Endothelial cell (in vitro differentiated cells): Measurements from ENCODE around the gene TUSC2. TPM values are rescaled to one million over a fixed set of nuclear protein-coding genes. Genes with fewer than 3 reads are reported as not detected.

Experiments
- DNase-seq: peaks from one replicate; pipeline ENCODE4 v3.0.0; 2021; ENCODE audit warnings: low spot score
- H3K27ac Mint-ChIP-seq: one replicate; pipeline ENCODE4 v1.8.0; 2021; ENCODE audit warnings: mixed read lengths, inconsistent platforms; ENCODE audit not compliant: unreplicated experiment
- H3K27me3 Mint-ChIP-seq: one replicate; pipeline ENCODE4 v1.8.0; 2021; ENCODE audit warnings: mild to moderate bottlenecking, moderate library complexity, mixed read lengths, inconsistent platforms; ENCODE audit not compliant: unreplicated experiment
- H3K36me3 Mint-ChIP-seq: one replicate; pipeline ENCODE4 v1.8.0; 2021; ENCODE audit warnings: mild to moderate bottlenecking, low read depth, mixed read lengths, inconsistent platforms; ENCODE audit not compliant: unreplicated experiment
- H3K4me1 Mint-ChIP-seq: one replicate; pipeline ENCODE4 v1.8.0; 2021; ENCODE audit warnings: mild to moderate bottlenecking, mixed read lengths, inconsistent platforms; ENCODE audit not compliant: unreplicated experiment
- H3K4me3 Mint-ChIP-seq: one replicate; pipeline ENCODE4 v1.8.0; 2021; ENCODE audit warnings: mild to moderate bottlenecking, mixed read lengths, inconsistent platforms; ENCODE audit not compliant: unreplicated experiment
- H3K9me3 Mint-ChIP-seq: one replicate; pipeline ENCODE4 v1.8.0; 2021; ENCODE audit warnings: mixed read lengths, inconsistent platforms; ENCODE audit not compliant: unreplicated experiment
- total RNA-seq: library from RNA; stranded (reverse); fragmentation: NEBNext Ultra II Directional; extraction: Animal tissue kit (Norgen Biotek cat#: 25700); gene quantifications from one replicate; pipeline ENCODE4 v1.2.1, GENCODE V29; 2021; ENCODE audit not compliant: unreplicated experiment
- TF ChIP-seq, protein P1 (sequence below): fragments of 200-600 bp; sonication (generic); IDR thresholded peaks from one replicate; pipeline ENCODE4 v1.5.0; 2021; ENCODE audit warnings: antibody characterized with exemption; ENCODE audit not compliant: unreplicated experiment

Gene TUSC2
- total RNA-seq, 1 donor from 2014 or later = 36.4 TPM

DNA sequence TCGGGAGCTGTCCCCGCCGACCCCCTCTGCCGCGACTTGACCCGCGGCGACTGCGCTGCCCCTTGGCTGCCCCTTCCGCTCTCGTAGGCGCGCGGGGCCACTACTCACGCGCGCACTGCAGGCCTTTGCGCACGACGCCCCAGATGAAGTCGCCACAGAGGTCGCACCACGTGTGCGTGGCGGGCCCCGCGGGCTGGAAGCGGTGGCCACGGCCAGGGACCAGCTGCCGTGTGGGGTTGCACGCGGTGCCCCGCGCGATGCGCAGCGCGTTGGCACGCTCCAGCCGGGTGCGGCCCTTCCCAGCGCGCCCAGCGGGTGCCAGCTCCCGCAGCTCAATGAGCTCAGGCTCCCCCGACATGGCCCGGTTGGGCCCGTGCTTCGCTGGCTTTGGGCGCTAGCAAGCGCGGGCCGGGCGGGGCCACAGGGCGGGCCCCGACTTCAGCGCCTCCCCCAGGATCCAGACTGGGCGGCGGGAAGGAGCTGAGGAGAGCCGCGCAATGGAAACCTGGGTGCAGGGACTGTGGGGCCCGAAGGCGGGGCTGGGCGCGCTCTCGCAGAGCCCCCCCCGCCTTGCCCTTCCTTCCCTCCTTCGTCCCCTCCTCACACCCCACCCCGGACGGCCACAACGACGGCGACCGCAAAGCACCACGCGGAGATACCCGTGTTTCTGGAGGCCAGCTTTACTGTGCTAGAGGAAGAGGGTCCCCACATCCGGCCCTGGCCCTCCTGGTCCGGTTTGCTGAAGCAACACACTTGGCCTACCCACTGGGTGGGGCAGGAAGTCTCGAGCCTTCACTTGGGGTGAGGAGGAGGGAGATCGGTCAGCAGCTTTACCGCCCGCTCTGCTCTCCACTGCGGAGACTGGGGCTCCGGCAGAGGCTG, 12.7 kb upstream of the TUSC2 start, which contains the start of gene RASSF1:
RASSF1 (minus strand) TSS at position 389 of the 882 bp plus-strand sequence; CDS start at position 358, 31 bp downstream.
- Mint-ChIP-seq H3K27me3 (peaks cover 27% of the 10 kb centered on the region), H3K36me3 (peaks cover 10% of the 10 kb centered on the region), H3K27ac (no peak within 1 kb of the TSS), H3K4me3 (peak within 1 kb of the TSS; percentile 76), H3K9me3 (no peaks in the 10 kb centered on the region), H3K4me1 (peaks cover 26% of the 10 kb centered on the region)
- no peak for DNase-seq
- TF ChIP-seq, protein P1, sequence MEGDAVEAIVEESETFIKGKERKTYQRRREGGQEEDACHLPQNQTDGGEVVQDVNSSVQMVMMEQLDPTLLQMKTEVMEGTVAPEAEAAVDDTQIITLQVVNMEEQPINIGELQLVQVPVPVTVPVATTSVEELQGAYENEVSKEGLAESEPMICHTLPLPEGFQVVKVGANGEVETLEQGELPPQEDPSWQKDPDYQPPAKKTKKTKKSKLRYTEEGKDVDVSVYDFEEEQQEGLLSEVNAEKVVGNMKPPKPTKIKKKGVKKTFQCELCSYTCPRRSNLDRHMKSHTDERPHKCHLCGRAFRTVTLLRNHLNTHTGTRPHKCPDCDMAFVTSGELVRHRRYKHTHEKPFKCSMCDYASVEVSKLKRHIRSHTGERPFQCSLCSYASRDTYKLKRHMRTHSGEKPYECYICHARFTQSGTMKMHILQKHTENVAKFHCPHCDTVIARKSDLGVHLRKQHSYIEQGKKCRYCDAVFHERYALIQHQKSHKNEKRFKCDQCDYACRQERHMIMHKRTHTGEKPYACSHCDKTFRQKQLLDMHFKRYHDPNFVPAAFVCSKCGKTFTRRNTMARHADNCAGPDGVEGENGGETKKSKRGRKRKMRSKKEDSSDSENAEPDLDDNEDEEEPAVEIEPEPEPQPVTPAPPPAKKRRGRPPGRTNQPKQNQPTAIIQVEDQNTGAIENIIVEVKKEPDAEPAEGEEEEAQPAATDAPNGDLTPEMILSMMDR = no peak

DNA sequence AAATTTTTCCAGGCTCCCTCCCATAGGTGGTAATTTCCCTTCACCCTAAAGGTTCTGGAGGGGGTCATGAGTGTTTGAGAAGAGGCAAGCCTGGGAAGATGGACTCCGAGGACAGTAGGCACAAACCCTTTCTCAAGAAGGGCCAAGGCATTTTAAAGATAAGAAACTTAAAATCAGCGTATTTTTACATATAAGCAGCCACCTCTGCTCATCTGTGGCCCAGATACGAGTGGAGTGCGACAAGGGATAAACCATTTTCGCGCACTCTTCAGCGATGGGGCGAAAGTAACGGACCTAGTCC, 12.1 kb upstream of the TUSC2 start:
- Mint-ChIP-seq H3K27ac (no peak overlapping the region), H3K27me3 (peaks cover 27% of the 10 kb centered on the region), H3K4me1 (peaks cover 26% of the 10 kb centered on the region), H3K9me3 (no peaks in the 10 kb centered on the region), H3K36me3 (peaks cover 10% of the 10 kb centered on the region), H3K4me3 (peak overlapping the region; percentile 76)
- no peak for DNase-seq
- TF ChIP-seq, protein P1 = no peak

DNA sequence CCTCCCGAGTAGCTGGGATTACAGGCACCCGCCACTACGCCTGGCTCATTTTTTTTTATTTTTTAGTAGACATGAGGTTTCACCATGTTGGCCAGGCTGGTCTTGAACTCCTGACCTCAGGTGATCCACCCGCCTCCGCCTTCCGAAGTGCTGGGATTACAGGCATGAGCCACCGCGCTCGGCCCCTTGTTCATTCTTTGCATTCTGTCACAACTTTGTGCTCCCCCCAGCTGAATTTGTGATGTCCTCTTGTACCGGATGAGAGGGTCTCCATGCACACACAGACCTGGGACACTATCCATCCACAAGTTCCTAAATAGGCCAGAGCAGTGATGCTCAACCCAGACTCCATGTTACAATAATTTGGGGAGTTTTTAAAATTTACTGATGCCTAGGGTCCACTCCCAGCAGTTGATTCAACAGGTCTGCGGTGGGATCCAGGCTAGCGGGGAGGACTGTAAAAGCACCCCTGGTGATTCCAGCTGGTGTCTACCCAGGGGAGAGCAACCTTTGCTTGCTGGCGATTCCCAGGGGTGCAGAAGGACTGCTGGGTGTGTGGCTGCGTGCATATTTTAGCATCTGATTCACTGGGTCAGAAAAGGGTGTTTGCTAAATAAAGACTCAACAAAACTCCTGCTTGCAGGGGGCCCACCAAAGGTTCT, 11.6 kb upstream of the TUSC2 start:
- Mint-ChIP-seq H3K36me3 (peaks cover 10% of the 10 kb centered on the region), H3K27me3 (peaks cover 31% of the 10 kb centered on the region), H3K4me3 (peak overlapping the region; percentile 76), H3K27ac (no peak overlapping the region), H3K4me1 (peaks cover 27% of the 10 kb centered on the region), H3K9me3 (no peaks in the 10 kb centered on the region)
- TF ChIP-seq, protein P1 = no peak
- DNase-seq = no peak

DNA sequence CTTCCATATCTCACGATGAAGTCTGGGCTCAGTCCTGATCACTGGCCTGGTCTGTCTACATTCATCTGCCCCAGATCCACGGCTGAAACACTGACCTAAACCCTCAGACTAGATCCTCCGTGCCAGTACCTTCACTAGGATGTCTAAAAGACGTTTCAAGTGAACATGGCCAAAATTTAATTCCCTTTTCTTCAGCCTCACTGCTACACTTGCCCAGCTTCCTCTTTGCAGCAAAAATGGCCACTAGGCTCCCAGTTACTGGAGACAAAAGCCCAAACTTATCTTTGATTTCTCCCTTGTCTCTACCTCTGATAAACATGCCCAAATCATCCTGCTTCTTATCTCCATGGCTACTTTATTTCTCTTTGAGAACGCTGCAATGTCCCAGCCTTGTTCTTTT, 10.9 kb upstream of the TUSC2 start:
- H3K4me1 Mint-ChIP-seq = peaks cover 34% of the 10 kb centered on the region
- H3K9me3 Mint-ChIP-seq = no peaks in the 10 kb centered on the region
- TF ChIP-seq, protein P1 = no peak
- H3K4me3 Mint-ChIP-seq = peak overlapping the region; percentile 79
- H3K36me3 Mint-ChIP-seq = peaks cover 10% of the 10 kb centered on the region
- DNase-seq = no peak
- peaks cover 31% of the 10 kb centered on the region for H3K27me3 Mint-ChIP-seq
- peak overlapping the region; percentile 13 for H3K27ac Mint-ChIP-seq
